ENCODE results near the gene ERC2.

Gene ERC2

GRCh38 chr3:55824406-55824805 lies 643.9 kb downstream of the ERC2 start:
- no peak for DNase-seq (ENCODE audit: low spot score)

- no peak for DNase-seq (ENCODE audit: low spot score)
Observed at GRCh38 chr3:55823829-55824228, 644.4 kb downstream of the ERC2 start.

- no peak for DNase-seq (ENCODE audit: low spot score)
Observed at GRCh38 chr3:55823001-55823400, 645.3 kb downstream of the ERC2 start.

- DNase-seq (ENCODE audit: low spot score), result no peak
Observed at GRCh38 chr3:55819005-55819404, 649.3 kb downstream of the ERC2 start.

- no peak for DNase-seq (ENCODE audit: low spot score)
Observed at GRCh38 chr3:55818485-55818884, 649.8 kb downstream of the ERC2 start.

- DNase-seq (ENCODE audit: low spot score), result no peak
Observed at GRCh38 chr3:55816794-55817576, 651.3 kb downstream of the ERC2 start.

GRCh38 chr3:55815262-55815661 lies 653.0 kb downstream of the ERC2 start:
- no peak for DNase-seq (ENCODE audit: low spot score)

- no peak for DNase-seq (ENCODE audit: low spot score)
Observed at GRCh38 chr3:55813268-55814097, 654.8 kb downstream of the ERC2 start.

GRCh38 chr3:55812394-55813013 lies 655.8 kb downstream of the ERC2 start:
- no peak for DNase-seq (ENCODE audit: low spot score)

- no peak for DNase-seq (ENCODE audit: low spot score)
Observed at GRCh38 chr3:55807210-55807609, 661.1 kb downstream of the ERC2 start.

- DNase-seq (ENCODE audit: low spot score), result no peak
Observed at GRCh38 chr3:55805169-55805568, 663.1 kb downstream of the ERC2 start.

GRCh38 chr3:55804170-55805095 lies 663.8 kb downstream of the ERC2 start:
- no peak for DNase-seq (ENCODE audit: low spot score)

GRCh38 chr3:55802816-55803215 lies 665.5 kb downstream of the ERC2 start:
- DNase-seq (ENCODE audit: low spot score), result no peak

- DNase-seq (ENCODE audit: low spot score), result no peak
Observed at GRCh38 chr3:55801676-55802075, 666.6 kb downstream of the ERC2 start.

- DNase-seq (ENCODE audit: low spot score), result no peak
Observed at GRCh38 chr3:55801068-55801467, 667.2 kb downstream of the ERC2 start.

- DNase-seq (ENCODE audit: low spot score), result no peak
Observed at GRCh38 chr3:55797775-55798174, 670.5 kb downstream of the ERC2 start.

GRCh38 chr3:55797084-55797483 lies 671.2 kb downstream of the ERC2 start:
- no peak for DNase-seq (ENCODE audit: low spot score)

- no peak for DNase-seq (ENCODE audit: low spot score)
Observed at GRCh38 chr3:55796533-55796932, 671.7 kb downstream of the ERC2 start.

- DNase-seq (ENCODE audit: low spot score), result no peak
Observed at GRCh38 chr3:55795746-55796145, 672.5 kb downstream of the ERC2 start.

- no peak for DNase-seq (ENCODE audit: low spot score)
Observed at GRCh38 chr3:55795296-55795695, 673.0 kb downstream of the ERC2 start.

GRCh38 chr3:55792742-55793141 lies 675.5 kb downstream of the ERC2 start:
- no peak for DNase-seq (ENCODE audit: low spot score)

GRCh38 chr3:55792009-55792408 lies 676.3 kb downstream of the ERC2 start:
- DNase-seq (ENCODE audit: low spot score), result no peak

Data from AG08396 (cell line).